ENCODE results near the gene WNT7A. TPM values are rescaled to one million over a fixed set of nuclear protein-coding genes. Genes with fewer than 3 reads are reported as not detected.

Gene WNT7A
- not detected in 2 replicates for total RNA-seq

GRCh38 chr3:13879946-13880810, at the start of gene WNT7A:
WNT7A (minus strand) TSS chr3:13880071; CDS start chr3:13879816, 255 bp downstream.

Other genes starting within 250 kb of the WNT7A start
- gene CHCHD4, start 244.8 kb upstream of the WNT7A start, total RNA-seq = 13.0 and 17.2 TPM in 2 replicates
- gene TMEM43, start 245.0 kb upstream of the WNT7A start, total RNA-seq = 60.2 and 69.7 TPM in 2 replicates